Coronary artery (tissue), 2 donors: ENCODE measurements around the gene SUN1.
A peak's percentile ranks its signal among the peaks of the same experiment; 100 is the strongest.
"Not testable (repeated sequence)": the region's sequence is repeated elsewhere in the genome, so short reads cannot be mapped to it uniquely, and the experiment has no call there.

Experiments used
- DNase-seq: peaks from one replicate; pipeline ENCODE4 v3.0.0-alpha.2; 2017; ENCODE audit warnings: low spot score
- H3K27ac ChIP-seq, 2 donors: fragments of 200-600 bp; sonication (generic); one replicate each; pipeline ENCODE4 v1.5.1; 2016 to 2019
- H3K4me3 ChIP-seq: fragments of 200-600 bp; sonication (generic); 2 replicates; pipeline ENCODE4 v1.5.1; 2016; ENCODE audit warnings: mild to moderate bottlenecking, moderate library complexity
- CTCF ChIP-seq: fragments of 200-600 bp; sonication (generic); IDR thresholded peaks from one replicate; pipeline ENCODE4 v1.5.1; 2019; ENCODE audit warnings: antibody characterized with exemption

SUN1 gene

GRCh38 chr7:865921-866320, 33.6 kb downstream of the SUN1 start:
- Histone ChIP-seq H3K27ac (peak overlapping the region; percentile 90 to 96), H3K4me3 (no peak overlapping the region)
- no peak for TF ChIP-seq CTCF
- DNase-seq, result no peak

GRCh38 chr7:867001-867405, 34.7 kb downstream of the SUN1 start:
- TF ChIP-seq CTCF, result no peak
- Histone ChIP-seq H3K4me3 (peak overlapping the region; percentile 55), H3K27ac (peak overlapping the region; percentile 90 to 96)
- DNase-seq, result peak; percentile 95

- Histone ChIP-seq H3K4me3 (peak overlapping the region; percentile 55), H3K27ac (peak overlapping the region; percentile 90 to 96)
- DNase-seq, result peak; percentile 95
- no peak for TF ChIP-seq CTCF
Observed at GRCh38 chr7:867406-868188, 35.3 kb downstream of the SUN1 start.

- no peak for TF ChIP-seq CTCF
- Histone ChIP-seq H3K27ac (peak overlapping the region; percentile 90 to 96), H3K4me3 (peak overlapping the region; percentile 23)
- DNase-seq, result no peak
Observed at GRCh38 chr7:868189-868486, 35.9 kb downstream of the SUN1 start.

- no peak for TF ChIP-seq CTCF
- DNase-seq, result no peak
- Histone ChIP-seq H3K27ac (peak overlapping the region; percentile 55 to 96), H3K4me3 (no peak overlapping the region)
Observed at GRCh38 chr7:869348-869747, 37.1 kb downstream of the SUN1 start.

GRCh38 chr7:871900-872537, 39.7 kb downstream of the SUN1 start:
- Histone ChIP-seq H3K4me3 (no peak overlapping the region), H3K27ac (peak overlapping the region in 1 of 2 donors; percentile 68)
- no peak for DNase-seq
- TF ChIP-seq CTCF, result no peak

- not testable (repeated sequence) for DNase-seq
Observed at GRCh38 chr7:872685-873084, 40.4 kb downstream of the SUN1 start.

More at GRCh38 chr7:872685-873084, 40.4 kb downstream of the SUN1 start:
- H3K27ac ChIP-seq, result peak overlapping the region; percentile 34 to 68
- H3K4me3 ChIP-seq, result not testable (repeated sequence)
